Astrocyte of the spinal cord (primary cell): ENCODE results near the gene CDH12.

ENCODE experiments used
- DNase-seq: peaks from one replicate; pipeline ENCODE4 v3.0.0; 2011; ENCODE audit warnings: low read depth, low spot score
- H3K4me3 ChIP-seq: 2 replicates; pipeline ENCODE4 v1.5.1; 2011; ENCODE audit warnings: low read depth, mild to moderate bottlenecking, low read length, moderate library complexity
- in situ Hi-C: cut with HindIII; loops from 2 replicates; pipeline ENCODE4 v1.10.0; 2017; ENCODE audit warnings: low sequenced_read_pairs
- TF ChIP-seq, protein P1 (sequence below): IDR thresholded peaks from 2 replicates; pipeline ENCODE4 v1.5.1; 2012; ENCODE audit warnings: low read depth, mild to moderate bottlenecking, low read length, inconsistent platforms

CDH12 gene

DNA sequence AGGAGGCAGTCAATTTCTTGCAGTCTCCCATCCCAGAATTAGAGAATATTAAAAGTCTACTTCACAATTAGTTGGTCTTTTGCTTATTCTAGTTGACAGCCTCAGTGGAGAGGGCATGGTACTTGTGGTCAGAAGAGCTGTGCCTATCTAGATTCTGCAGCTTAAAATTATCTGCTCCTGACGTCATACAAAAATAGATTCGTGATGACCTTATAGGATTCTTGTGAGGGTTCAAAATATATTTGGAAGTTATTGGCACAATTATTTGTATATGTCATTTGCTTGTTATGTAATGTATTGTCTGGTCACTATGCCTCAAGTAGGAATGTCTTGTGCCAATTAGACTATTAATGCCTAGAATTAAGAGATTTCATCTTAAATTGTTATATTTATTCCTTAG is 142.5 kb downstream of the CDH12 start:
- no peak overlapping the region for H3K4me3 ChIP-seq
- TF ChIP-seq, protein P1, sequence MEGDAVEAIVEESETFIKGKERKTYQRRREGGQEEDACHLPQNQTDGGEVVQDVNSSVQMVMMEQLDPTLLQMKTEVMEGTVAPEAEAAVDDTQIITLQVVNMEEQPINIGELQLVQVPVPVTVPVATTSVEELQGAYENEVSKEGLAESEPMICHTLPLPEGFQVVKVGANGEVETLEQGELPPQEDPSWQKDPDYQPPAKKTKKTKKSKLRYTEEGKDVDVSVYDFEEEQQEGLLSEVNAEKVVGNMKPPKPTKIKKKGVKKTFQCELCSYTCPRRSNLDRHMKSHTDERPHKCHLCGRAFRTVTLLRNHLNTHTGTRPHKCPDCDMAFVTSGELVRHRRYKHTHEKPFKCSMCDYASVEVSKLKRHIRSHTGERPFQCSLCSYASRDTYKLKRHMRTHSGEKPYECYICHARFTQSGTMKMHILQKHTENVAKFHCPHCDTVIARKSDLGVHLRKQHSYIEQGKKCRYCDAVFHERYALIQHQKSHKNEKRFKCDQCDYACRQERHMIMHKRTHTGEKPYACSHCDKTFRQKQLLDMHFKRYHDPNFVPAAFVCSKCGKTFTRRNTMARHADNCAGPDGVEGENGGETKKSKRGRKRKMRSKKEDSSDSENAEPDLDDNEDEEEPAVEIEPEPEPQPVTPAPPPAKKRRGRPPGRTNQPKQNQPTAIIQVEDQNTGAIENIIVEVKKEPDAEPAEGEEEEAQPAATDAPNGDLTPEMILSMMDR: no peak
- in situ Hi-C loops: no loop called here
- DNase-seq: no peak

DNA sequence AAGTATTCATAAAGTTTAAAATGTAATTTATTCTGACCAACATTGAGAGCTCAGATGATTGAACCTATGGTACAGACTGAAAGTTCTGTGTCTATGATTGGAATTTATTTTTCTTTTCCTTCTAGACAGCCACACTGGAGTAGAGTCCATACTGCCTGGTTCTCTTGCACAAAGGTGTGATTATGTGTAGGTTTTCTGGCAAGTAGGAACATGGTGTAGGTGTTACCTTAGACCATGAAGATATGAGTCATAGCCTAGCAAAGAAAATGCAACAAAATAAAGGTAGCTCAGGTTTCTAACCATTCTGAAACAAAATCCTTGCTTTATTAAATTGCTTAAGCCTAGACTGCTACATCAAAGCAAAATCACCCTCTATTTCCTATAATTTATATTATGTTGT is 143.4 kb downstream of the CDH12 start:
- TF ChIP-seq, protein P1: no peak

DNA sequence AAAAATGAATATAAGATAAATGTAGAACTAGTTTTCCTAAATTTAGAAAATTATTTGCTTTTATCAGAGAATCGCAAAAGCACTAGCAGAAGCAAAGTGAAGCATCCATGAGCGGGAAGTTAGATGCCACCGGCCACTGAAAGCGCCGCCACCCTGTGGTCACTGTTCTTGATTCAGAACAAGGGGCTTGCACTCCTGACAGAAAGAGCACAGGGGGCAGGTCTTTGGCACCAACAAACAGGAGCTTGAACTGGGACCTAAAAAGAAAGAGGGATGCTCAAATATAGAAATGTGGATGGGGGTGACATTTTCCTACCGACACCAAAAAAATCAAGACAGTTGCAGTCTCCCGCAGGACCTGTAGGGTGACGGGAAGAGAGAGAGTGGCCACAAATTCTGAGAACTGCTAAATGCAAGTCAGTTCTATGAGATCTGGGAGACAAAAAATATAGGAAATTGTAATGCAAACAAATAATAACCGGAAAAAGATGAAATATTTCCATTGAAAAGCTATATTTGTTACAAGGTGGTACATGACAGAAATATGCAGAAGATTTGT is 144.3 kb downstream of the CDH12 start:
- no peak for DNase-seq
- no peak overlapping the region for H3K4me3 ChIP-seq
- in situ Hi-C loops: no loop called here
- TF ChIP-seq, protein P1: no peak

More for the DNA sequence above, 143.4 kb downstream of the CDH12 start:
- in situ Hi-C loops: no loop called here
- DNase-seq: no peak
- no peak overlapping the region for H3K4me3 ChIP-seq

DNA sequence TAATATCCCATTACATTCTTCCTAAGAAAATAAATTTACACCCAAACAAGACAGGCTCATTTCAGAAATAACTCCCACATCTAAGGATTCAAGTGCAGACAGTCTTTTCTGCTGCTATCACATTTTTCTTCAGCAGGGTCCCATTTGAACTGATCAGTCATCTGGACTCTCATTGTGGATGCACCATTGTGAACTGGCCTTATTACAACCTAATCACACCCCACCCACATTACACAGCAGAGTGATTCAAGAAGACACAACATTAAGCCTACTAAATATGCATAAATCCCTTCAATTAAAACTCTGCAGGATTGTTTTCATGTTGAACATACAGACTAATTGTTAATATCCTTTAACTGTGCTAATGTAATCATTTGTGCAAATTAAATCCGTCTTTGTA is 146.2 kb downstream of the CDH12 start:
- TF ChIP-seq, protein P1: no peak
- in situ Hi-C loops: no loop called here
- DNase-seq: no peak
- H3K4me3 ChIP-seq: no peak overlapping the region

DNA sequence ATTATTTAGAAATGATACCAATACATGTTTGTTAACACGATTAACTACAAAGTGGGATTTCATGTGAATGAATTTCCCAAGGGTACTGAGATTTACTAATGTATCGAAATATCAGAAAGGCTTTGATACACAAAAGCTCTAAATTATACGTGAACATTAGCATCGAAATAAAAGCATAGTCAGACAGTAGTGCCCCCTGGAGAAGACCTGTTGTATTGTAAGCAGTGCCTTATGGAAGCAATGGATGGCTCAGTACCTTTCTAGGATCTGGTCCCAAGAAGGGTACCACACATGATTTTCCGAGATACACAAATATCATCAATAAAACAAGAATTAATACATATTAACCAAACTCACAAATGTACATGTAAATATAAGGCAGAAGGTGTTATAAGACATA is 153.8 kb downstream of the CDH12 start:
- TF ChIP-seq, protein P1: no peak
- in situ Hi-C loops: no loop called here
- no peak for DNase-seq
- no peak overlapping the region for H3K4me3 ChIP-seq

DNA sequence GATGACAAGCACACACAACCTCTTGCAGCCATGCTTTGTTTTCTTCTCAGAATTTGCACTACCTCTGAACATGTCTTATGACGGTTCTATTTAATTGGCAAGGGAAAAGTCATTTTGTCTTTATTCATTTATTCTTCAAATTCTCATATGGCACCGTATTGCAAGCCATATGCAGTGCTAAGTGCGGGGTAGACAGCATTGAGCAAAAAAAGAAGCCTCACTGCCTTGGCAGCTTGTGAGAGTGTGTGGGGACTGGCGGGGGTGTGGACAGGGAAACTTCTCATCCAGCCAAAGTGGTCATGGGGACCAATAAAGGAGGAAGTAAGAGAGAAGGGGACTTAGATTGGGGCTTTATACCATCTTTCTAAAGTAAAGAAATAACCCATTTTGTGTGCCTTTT is 160.0 kb downstream of the CDH12 start:
- H3K4me3 ChIP-seq: no peak overlapping the region
- in situ Hi-C loops: no loop called here
- DNase-seq: no peak
- TF ChIP-seq, protein P1: no peak

DNA sequence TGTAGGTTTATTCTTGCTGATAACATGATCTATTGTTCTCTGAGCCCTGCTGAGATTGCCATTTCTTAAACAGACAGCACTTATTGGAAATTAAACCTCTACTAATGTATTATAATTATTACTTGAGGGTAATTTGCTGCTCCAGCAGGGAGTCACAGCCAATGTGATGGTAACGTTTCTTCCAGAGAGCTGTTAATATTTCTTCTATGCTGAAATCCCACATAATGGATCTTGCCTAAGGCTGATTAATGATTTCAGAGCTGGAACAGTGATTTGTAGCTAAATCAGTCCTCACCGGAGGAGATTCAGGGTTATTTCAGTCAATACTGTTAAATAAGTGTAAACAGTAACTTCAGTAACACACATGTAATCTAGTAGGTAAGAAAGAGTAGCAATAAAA is 170.1 kb downstream of the CDH12 start:
- in situ Hi-C loops: no loop called here
- TF ChIP-seq, protein P1: no peak
- DNase-seq: no peak
- H3K4me3 ChIP-seq: no peak overlapping the region
